ENCODE measurements around the gene DTNBP1. TPM values are rescaled to one million over a fixed set of nuclear protein-coding genes. Genes with fewer than 3 reads are reported as not detected.

DTNBP1 gene
- total and polyA plus RNA-seq, 2 of the 8 experiments (the other 6 are each of a cell fraction or from before 2014, with no cell fraction given), result 13.5 to 22.1 TPM

- no peak for DNase-seq (ENCODE audit: low read depth in 1 of 2, low spot score in 2 of 2)
Measured at GRCh38 chr6:15511248-15512125, 151.3 kb downstream of the DTNBP1 start.

More at GRCh38 chr6:15511248-15512125, 151.3 kb downstream of the DTNBP1 start:
- Histone ChIP-seq H3K79me2 (ENCODE audit: control insufficient read depth in 1 of 2, insufficient read depth in 2 of 2, low read length in 2 of 2) (peaks cover 0 to 51% of the 10 kb centered on the region in 2 experiments; a peak in 2 of 4 replicates), H2BK12ac (ENCODE audit: low read depth, low read length) (no peak overlapping the region), H2BK5ac (ENCODE audit: low read depth, low read length) (no peak overlapping the region; the same call in 1 of the 2 replicates), H3K18ac (ENCODE audit: extremely low read depth, low read length) (no peak overlapping the region), H4K5ac (ENCODE audit: insufficient read length, low read depth, low read length) (no peak overlapping the region), H3K4me2 (ENCODE audit: insufficient read depth in 1 of 2, low read depth in 2 of 2, low read length in 2 of 2) (no peak overlapping the region), H4K20me1 (replicated peaks in 1 of 2; ENCODE audit: control insufficient read depth in 1 of 2, insufficient read depth in 2 of 2, low read length in 2 of 2) (peaks cover 32 to 39% of the 10 kb centered on the region in 2 experiments), H3K79me1 (ENCODE audit: low read depth, low read length) (peaks cover 18% of the 10 kb centered on the region; the same call in 1 of the 2 replicates), H2BK120ac (replicated peaks; ENCODE audit: low read depth, low read length) (no peak overlapping the region), H3K23ac (ENCODE audit: insufficient read length) (no peak overlapping the region), H2AK5ac (ENCODE audit: low read depth, low read length) (no peak overlapping the region), H3K56ac (replicated peaks; ENCODE audit: insufficient read length, low read depth, low read length) (no peak overlapping the region), H2BK20ac (ENCODE audit: low read length) (no peak overlapping the region), H3K4me3 (ENCODE audit: extremely low read depth in 1 of 4, insufficient read depth in 2 of 4, low read depth in 3 of 4, low read length in 4 of 4) (no peak overlapping the region), H3K9me3 (ENCODE audit: insufficient read depth in 2 of 2, low read depth in 1 of 2, low read length in 1 of 2) (no peaks in the 10 kb centered on the region), H2BK15ac (ENCODE audit: low read length) (no peak overlapping the region), H3K4ac (replicated peaks; ENCODE audit: insufficient read length, low read depth, low read length) (no peak overlapping the region), H3K27ac (ENCODE audit: low read depth, low read length) (no peak overlapping the region), H3K14ac (ENCODE audit: insufficient read length) (no peak overlapping the region), H3K9ac (replicated peaks in 1 of 4; ENCODE audit: extremely low read depth in 1 of 4, low read depth in 3 of 4, low read length in 3 of 4) (no peak overlapping the region), H3K23me2 (ENCODE audit: low read depth, low read length) (no peaks in the 10 kb centered on the region; the same call in 1 of the 2 replicates), H4K91ac (replicated peaks; ENCODE audit: insufficient read length, low read length) (no peak overlapping the region), H3K27me3 (replicated peaks in 1 of 4; ENCODE audit: control insufficient read depth in 3 of 4, extremely low read depth in 1 of 4, insufficient read depth in 3 of 4, low read length in 3 of 4) (no peaks in the 10 kb centered on the region), H3K36me3 (ENCODE audit: control insufficient read depth in 2 of 4, insufficient read depth in 4 of 4, low read length in 3 of 4) (peaks cover 46 to 99% (median 79%) of the 10 kb centered on the region in 4 experiments), H4K8ac (ENCODE audit: extremely low read depth, insufficient read depth, low read length) (peak overlapping the region; percentile 76; the same call in 1 of the 2 replicates), H3K4me1 (replicated peaks in 1 of 4; ENCODE audit: control insufficient read depth in 3 of 4, insufficient read depth in 4 of 4, low read length in 3 of 4) (peaks cover 0 to 13% (median 6%) of the 10 kb centered on the region in 4 experiments; a peak in 6 of 7 replicates), H2AFZ (ENCODE audit: low read length) (no peak overlapping the region)
- POLR2A ChIA-PET (ENCODE audit: partially characterized antibody), result interaction anchor here (0.6 to 0.7 kb wide), 2 partner anchors 12 to 33 kb away, joined by 3 read pairs; no protein-coding TSS in a partner anchor
- CTCF ChIA-PET (ENCODE audit: partially characterized antibody), result interaction anchor here (1.0 to 4.9 kb wide), 4 partner anchors 19 to 113 kb away, joined by 3 to 24 read pairs (median 3); no protein-coding TSS in a partner anchor
- no peak for FAIRE-seq
- WGBS, 2 experiments (ENCODE audit: extremely low coverage in 1 of 2, insufficient coverage in 1 of 2, insufficient read length in 1 of 2, insufficient replicate concordance in 2 of 2, low coverage in 1 of 2, low lambda C conversion rate in 2 of 2, missing lambda C conversion rate in 1 of 2), result 92% methylated on average over 14 of the region's 14 CpGs; no CpG with 5 or more reads in 1 of the 2 experiments
- 0 out of 3 replicates have a peak, but pooled peaks of 1 of the 2 experiments have one; percentile 42 for TF ChIP-seq POLR2A (IDR thresholded peaks at IDR 0.05; ENCODE audit: control extremely low read depth in 1 of 2, low read depth in 2 of 2, low read length in 2 of 2)
- no peak for TF ChIP-seq NRF1 (IDR thresholded peaks at IDR 0.05; ENCODE audit: low read depth, low read length)
- TF ChIP-seq POLR2AphosphoS5 (IDR thresholded peaks at IDR 0.05; ENCODE audit: low read depth, low read length), result peak; percentile 59; the same call in 1 of the 2 replicates
